HCT116 (cell line): ENCODE measurements around the gene PLXNC1. TPM values are rescaled to one million over a fixed set of nuclear protein-coding genes. Genes with fewer than 3 reads are reported as not detected.

Source experiments
- ATAC-seq: fragments of 200-7000 bp; cut with Tn5 transposase; 2 replicates; pipeline ENCODE4 v1.9.1; 2020; ENCODE audit warnings: mild to moderate bottlenecking, moderate library complexity
- BruUV-seq: library from RNA; stranded (reverse); fragments of 400-500 nt; replicated peaks from 2 replicates; lab custom pipeline; 2021; lab: Mats Ljungman, UMichigan
- CTCF ChIA-PET: fragments of 300-600 bp; sonication (Branson Sonifier 250); formaldehyde crosslinking; loops from one replicate; lab custom pipeline; 2021; ENCODE audit warnings: antibody characterized with exemption; lab: Charles Lee
- POLR2A ChIA-PET: fragments of 300-600, 350-600 bp; sonication (Branson Sonifier 250); formaldehyde crosslinking; loops from one replicate; lab custom pipeline; 2021; ENCODE audit warnings: antibody characterized with exemption; lab: Charles Lee
- RAD21 ChIA-PET, 2 experiments: fragments of 300-600 bp; sonication (Branson Sonifier 250); formaldehyde crosslinking; loops; one replicate each; lab custom pipeline; 2023; ENCODE audit warnings: low total read pairs in 2 of 2; ENCODE audit not compliant: uncharacterized antibody in 2 of 2, unreplicated experiment in 2 of 2, low non-redundant PET in 1 of 2; lab: Charles Lee
- DNase-seq: peaks from one replicate; pipeline ENCODE4 v3.0.0-alpha.2; 2010; ENCODE audit warnings: low read depth, low spot score
- H2AFZ ChIP-seq: fragments of 200-600 bp; shearing (Covaris generic), sonication (generic); 2 replicates; pipeline ENCODE4 v1.6.1; 2017; ENCODE audit warnings: low read depth, mixed run types, mixed read lengths, antibody characterized with exemption, low read length; ENCODE audit not compliant: poor library complexity, severe bottlenecking
- H3K27ac ChIP-seq: 2 replicates; pipeline ENCODE4 v1.5.1; 2012; ENCODE audit warnings: low read depth, low read length
- H3K27me3 ChIP-seq: fragments of 200-600 bp; sonication (generic); 2 replicates; pipeline ENCODE4 v1.6.1; 2016; ENCODE audit warnings: mixed run types, low read length, mixed read lengths; ENCODE audit not compliant: insufficient read depth
- H3K36me3 ChIP-seq, 2 experiments: fragments of 200-500 bp in 1 of 2; fragments of 200-600 bp in 1 of 2; sonication (Bioruptor generic) in 1 of 2; sonication (generic) in 1 of 2; 2 replicates each; pipeline versions ENCODE4 v1.5.1 to v1.6.1; 2014 to 2016; ENCODE audit warnings: low read length in 2 of 2, inconsistent platforms in 1 of 2, mixed read lengths in 1 of 2, mixed run types in 1 of 2; ENCODE audit not compliant: insufficient read depth in 2 of 2, control insufficient read depth in 1 of 2
- H3K4me1 ChIP-seq, 2 experiments: fragments of 200-600 bp in 1 of 2; sonication (generic) in 1 of 2; 2 replicates each; pipeline versions ENCODE4 v1.5.1 to v1.6.1; 2012 to 2017; ENCODE audit warnings: low read length in 2 of 2, inconsistent platforms in 1 of 2, mild to moderate bottlenecking in 1 of 2, mixed read lengths in 1 of 2, mixed run types in 1 of 2, moderate library complexity in 1 of 2; ENCODE audit not compliant: insufficient read depth in 2 of 2, control insufficient read depth in 1 of 2
- H3K4me2 ChIP-seq: fragments of 200-600 bp; sonication (generic); 2 replicates; pipeline ENCODE4 v1.6.1; 2017; ENCODE audit warnings: mixed run types, low read length, mixed read lengths
- H3K4me3 ChIP-seq, 2 experiments: fragments of 200-600 bp in 1 of 2; sonication (generic) in 1 of 2; replicated peaks in 1 of 2; 2 replicates each; pipeline ENCODE4 v1.5.1; 2011 to 2016; ENCODE audit warnings: low read length in 2 of 2, control low read depth in 1 of 2, low read depth in 1 of 2, mild to moderate bottlenecking in 1 of 2, mixed read lengths in 1 of 2, mixed run types in 1 of 2
- H3K79me2 ChIP-seq: fragments of 200-600 bp; sonication (generic); 2 replicates; pipeline ENCODE4 v1.6.1; 2017; ENCODE audit warnings: mild to moderate bottlenecking, mixed run types, low read length, moderate library complexity, mixed read lengths; ENCODE audit not compliant: insufficient read depth
- H3K9ac ChIP-seq: fragments of 200-600 bp; sonication (generic); 2 replicates; pipeline ENCODE4 v1.6.1; 2016; ENCODE audit warnings: low read length, mixed read lengths
- H3K9me2 ChIP-seq: fragments of 200-600 bp; sonication (generic), shearing (Covaris generic); 2 replicates; pipeline ENCODE4 v1.6.1; 2017; ENCODE audit warnings: mixed run types, mild to moderate bottlenecking, moderate library complexity; ENCODE audit not compliant: insufficient read depth
- H3K9me3 ChIP-seq, 2 experiments: fragments of 200-500 bp in 1 of 2; fragments of 200-600 bp in 1 of 2; sonication (Bioruptor generic) in 1 of 2; sonication (generic) in 1 of 2; 2 replicates each; pipeline ENCODE4 v1.6.1; 2014 to 2017; ENCODE audit warnings: low read length in 2 of 2, mixed read lengths in 2 of 2, inconsistent platforms in 1 of 2, low read depth in 1 of 2, mild to moderate bottlenecking in 1 of 2, mixed run types in 1 of 2, moderate library complexity in 1 of 2; ENCODE audit not compliant: control insufficient read depth in 1 of 2, insufficient read depth in 1 of 2
- H4K20me1 ChIP-seq: fragments of 200-600 bp; sonication (generic), shearing (Covaris generic); 2 replicates; pipeline ENCODE4 v1.6.1; 2017; ENCODE audit warnings: mixed run types, mild to moderate bottlenecking, moderate library complexity; ENCODE audit not compliant: insufficient read depth
- CBX3 ChIP-seq: IDR thresholded peaks from 2 replicates; pipeline ENCODE4 v1.6.1; 2012; ENCODE audit warnings: low read depth
- ELF1 ChIP-seq: IDR thresholded peaks from 2 replicates; pipeline ENCODE4 v1.6.1; 2012; ENCODE audit warnings: low read depth, borderline replicate concordance
- EZH2 ChIP-seq: fragments of 200-600 bp; sonication (generic); IDR thresholded peaks from 2 replicates; pipeline ENCODE4 v1.6.1; 2017; ENCODE audit warnings: antibody characterized with exemption, mixed run types
- FOSL1 ChIP-seq: IDR thresholded peaks from 2 replicates; pipeline ENCODE4 v1.6.1; 2012; ENCODE audit warnings: low read depth
- JUND ChIP-seq: IDR thresholded peaks from 2 replicates; pipeline ENCODE4 v1.6.1; 2012
- POLR2A ChIP-seq: IDR thresholded peaks from 2 replicates; pipeline ENCODE4 v1.7.0; 2011; ENCODE audit warnings: borderline replicate concordance; ENCODE audit not compliant: insufficient read depth, insufficient read length; ENCODE audit errors: extremely low read depth
- POLR2AphosphoS5 ChIP-seq: IDR thresholded peaks from 2 replicates; pipeline ENCODE4 v1.6.1; 2011; ENCODE audit warnings: mild to moderate bottlenecking, low read depth, low read length, moderate library complexity
- RAD21 ChIP-seq: IDR thresholded peaks from 2 replicates; pipeline ENCODE4 v1.6.1; 2012; ENCODE audit warnings: low read depth, mild to moderate bottlenecking
- SIN3A ChIP-seq: IDR thresholded peaks from 2 replicates; pipeline ENCODE4 v1.6.1; 2012; ENCODE audit warnings: low read depth
- SP1 ChIP-seq: IDR thresholded peaks from 2 replicates; pipeline ENCODE4 v1.6.1; 2012; ENCODE audit warnings: low read depth
- SRF ChIP-seq: IDR thresholded peaks from 2 replicates; pipeline ENCODE4 v1.6.1; 2012; ENCODE audit warnings: low read depth
- TCF7L2 ChIP-seq: IDR thresholded peaks from 2 replicates; pipeline ENCODE4 v1.7.0; 2011; ENCODE audit warnings: borderline replicate concordance, inconsistent platforms; ENCODE audit not compliant: insufficient read depth, insufficient read length; ENCODE audit errors: extremely low read depth
- YY1 ChIP-seq: IDR thresholded peaks from 2 replicates; pipeline ENCODE4 v1.6.1; 2011; ENCODE audit warnings: low read length, low read depth, moderate library complexity, mild to moderate bottlenecking; ENCODE audit not compliant: insufficient replicate concordance; ENCODE audit errors: extremely low read depth
- ZFX ChIP-seq: fragments of 450-650 bp; IDR thresholded peaks from 2 replicates; pipeline ENCODE4 v1.6.1; 2017
- ZNF274 ChIP-seq: fragments of 200-500 bp; sonication (Bioruptor generic); IDR thresholded peaks from 2 replicates; pipeline ENCODE4 v1.6.1; 2014; ENCODE audit warnings: mild to moderate bottlenecking, low read depth, low read length, inconsistent platforms
- intact Hi-C: fragments of 100-400 bp; cut with micrococcal nuclease; formaldehyde crosslinking; loops from 2 replicates; pipeline ENCODE4 v1.10.0; 2022
- total RNA-seq: library from RNA; stranded (reverse); gene quantifications from one replicate; pipeline ENCODE4 v1.2.1, GENCODE V29; 2021; ENCODE audit not compliant: unreplicated experiment
- TF ChIP-seq, protein P1 (sequence below): IDR thresholded peaks from 2 replicates; pipeline ENCODE4 v1.6.1; 2011; ENCODE audit warnings: mild to moderate bottlenecking, low read length, moderate library complexity; ENCODE audit not compliant: insufficient replicate concordance; ENCODE audit errors: extremely low read depth
- TF ChIP-seq, protein P2 (sequence below): IDR thresholded peaks from 2 replicates; pipeline ENCODE4 v1.6.1; 2012
- TF ChIP-seq, protein P3 (sequence below), 3 experiments: fragments of 200-600 bp in 1 of 3; sonication (generic) in 1 of 3; IDR thresholded peaks in 2 of 3; conservative IDR thresholded peaks in 1 of 3; 2 replicates each; pipeline ENCODE4 v1.5.1; 2012 to 2017; ENCODE audit warnings: low read depth in 2 of 3, low read length in 2 of 3, antibody characterized with exemption in 1 of 3, borderline replicate concordance in 1 of 3, control low read depth in 1 of 3, mild to moderate bottlenecking in 1 of 3, mixed read lengths in 1 of 3, mixed run types in 1 of 3, moderate library complexity in 1 of 3; ENCODE audit not compliant: insufficient read depth in 1 of 3
- TF ChIP-seq, protein P4 (sequence below): IDR thresholded peaks from 2 replicates; pipeline ENCODE4 v1.6.1; 2012; ENCODE audit warnings: low read depth

PLXNC1 gene
- total RNA-seq, 1 experiment from 2014 or later = 0.25 TPM

DNA sequence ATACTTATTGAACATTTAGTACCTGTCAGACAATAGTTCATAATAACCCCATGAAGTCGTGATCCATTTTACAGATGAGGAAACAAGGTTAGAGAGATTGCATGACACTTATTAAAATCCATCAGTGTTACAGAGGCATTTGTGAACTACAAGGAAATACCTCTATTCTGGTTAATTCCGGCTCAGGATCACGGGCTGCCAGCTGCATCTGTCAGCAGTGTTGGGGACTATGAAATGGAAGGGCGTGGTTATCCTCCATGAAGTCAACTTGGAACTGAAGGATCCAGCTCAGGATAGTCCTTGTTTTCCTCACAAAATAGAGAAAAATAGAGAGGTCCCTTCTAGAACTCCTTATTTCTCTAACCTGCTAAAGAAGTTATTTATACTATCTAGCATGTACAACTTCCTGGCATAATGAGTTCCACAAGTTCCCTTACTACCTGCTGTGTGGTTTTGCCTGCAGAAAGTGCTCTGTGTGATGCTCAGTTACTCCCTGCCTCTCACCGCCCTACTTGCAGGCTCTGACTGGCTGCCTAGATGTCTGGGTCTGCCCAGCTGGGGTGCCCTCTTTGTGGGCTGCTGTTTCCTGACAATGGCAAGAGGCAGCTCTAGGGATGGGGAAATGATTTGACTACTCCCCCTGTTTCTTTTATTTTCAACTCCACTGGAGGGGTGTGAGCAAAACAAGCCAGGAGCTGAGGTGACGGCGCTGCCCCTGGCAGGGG is 36.8 kb downstream of the PLXNC1 start:
- no peaks in the 10 kb centered on the region for H3K9me3 ChIP-seq
- ATAC-seq (no peak), DNase-seq (no peak)
- no peaks in the 10 kb centered on the region for H3K36me3 ChIP-seq
- H2AFZ ChIP-seq = no peak overlapping the region
- no peak overlapping the region for H3K4me2 ChIP-seq
- no peaks in the 10 kb centered on the region for H3K4me1 ChIP-seq
- POLR2A ChIA-PET = no interaction called here
- H3K9ac ChIP-seq = no peak overlapping the region
- intact Hi-C loops = no loop called here
- no peak overlapping the region for H3K27ac ChIP-seq
- TF ChIP-seq, protein P1, sequence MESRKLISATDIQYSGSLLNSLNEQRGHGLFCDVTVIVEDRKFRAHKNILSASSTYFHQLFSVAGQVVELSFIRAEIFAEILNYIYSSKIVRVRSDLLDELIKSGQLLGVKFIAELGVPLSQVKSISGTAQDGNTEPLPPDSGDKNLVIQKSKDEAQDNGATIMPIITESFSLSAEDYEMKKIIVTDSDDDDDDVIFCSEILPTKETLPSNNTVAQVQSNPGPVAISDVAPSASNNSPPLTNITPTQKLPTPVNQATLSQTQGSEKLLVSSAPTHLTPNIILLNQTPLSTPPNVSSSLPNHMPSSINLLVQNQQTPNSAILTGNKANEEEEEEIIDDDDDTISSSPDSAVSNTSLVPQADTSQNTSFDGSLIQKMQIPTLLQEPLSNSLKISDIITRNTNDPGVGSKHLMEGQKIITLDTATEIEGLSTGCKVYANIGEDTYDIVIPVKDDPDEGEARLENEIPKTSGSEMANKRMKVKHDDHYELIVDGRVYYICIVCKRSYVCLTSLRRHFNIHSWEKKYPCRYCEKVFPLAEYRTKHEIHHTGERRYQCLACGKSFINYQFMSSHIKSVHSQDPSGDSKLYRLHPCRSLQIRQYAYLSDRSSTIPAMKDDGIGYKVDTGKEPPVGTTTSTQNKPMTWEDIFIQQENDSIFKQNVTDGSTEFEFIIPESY = no peak
- TF ChIP-seq ZNF274 (no peak), ELF1 (no peak), SP1 (no peak), EZH2 (no peak), SRF (no peak), JUND (no peak), ZFX (no peak), CBX3 (no peak), POLR2A (no peak), FOSL1 (no peak), YY1 (no peak), POLR2AphosphoS5 (no peak), SIN3A (no peak), TCF7L2 (no peak), RAD21 (no peak)
- TF ChIP-seq, protein P2, sequence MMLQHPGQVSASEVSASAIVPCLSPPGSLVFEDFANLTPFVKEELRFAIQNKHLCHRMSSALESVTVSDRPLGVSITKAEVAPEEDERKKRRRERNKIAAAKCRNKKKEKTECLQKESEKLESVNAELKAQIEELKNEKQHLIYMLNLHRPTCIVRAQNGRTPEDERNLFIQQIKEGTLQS = no peak
- TF ChIP-seq, protein P3, sequence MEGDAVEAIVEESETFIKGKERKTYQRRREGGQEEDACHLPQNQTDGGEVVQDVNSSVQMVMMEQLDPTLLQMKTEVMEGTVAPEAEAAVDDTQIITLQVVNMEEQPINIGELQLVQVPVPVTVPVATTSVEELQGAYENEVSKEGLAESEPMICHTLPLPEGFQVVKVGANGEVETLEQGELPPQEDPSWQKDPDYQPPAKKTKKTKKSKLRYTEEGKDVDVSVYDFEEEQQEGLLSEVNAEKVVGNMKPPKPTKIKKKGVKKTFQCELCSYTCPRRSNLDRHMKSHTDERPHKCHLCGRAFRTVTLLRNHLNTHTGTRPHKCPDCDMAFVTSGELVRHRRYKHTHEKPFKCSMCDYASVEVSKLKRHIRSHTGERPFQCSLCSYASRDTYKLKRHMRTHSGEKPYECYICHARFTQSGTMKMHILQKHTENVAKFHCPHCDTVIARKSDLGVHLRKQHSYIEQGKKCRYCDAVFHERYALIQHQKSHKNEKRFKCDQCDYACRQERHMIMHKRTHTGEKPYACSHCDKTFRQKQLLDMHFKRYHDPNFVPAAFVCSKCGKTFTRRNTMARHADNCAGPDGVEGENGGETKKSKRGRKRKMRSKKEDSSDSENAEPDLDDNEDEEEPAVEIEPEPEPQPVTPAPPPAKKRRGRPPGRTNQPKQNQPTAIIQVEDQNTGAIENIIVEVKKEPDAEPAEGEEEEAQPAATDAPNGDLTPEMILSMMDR (IDR thresholded peaks at IDR 0.05 in 2 of 3, conservative IDR thresholded peaks at IDR 0.05 in 1 of 3; ENCODE audit: borderline replicate concordance in 1 of 3, insufficient read depth in 1 of 3, low read depth in 2 of 3, low read length in 2 of 3) = no peak
- TF ChIP-seq, protein P4, sequence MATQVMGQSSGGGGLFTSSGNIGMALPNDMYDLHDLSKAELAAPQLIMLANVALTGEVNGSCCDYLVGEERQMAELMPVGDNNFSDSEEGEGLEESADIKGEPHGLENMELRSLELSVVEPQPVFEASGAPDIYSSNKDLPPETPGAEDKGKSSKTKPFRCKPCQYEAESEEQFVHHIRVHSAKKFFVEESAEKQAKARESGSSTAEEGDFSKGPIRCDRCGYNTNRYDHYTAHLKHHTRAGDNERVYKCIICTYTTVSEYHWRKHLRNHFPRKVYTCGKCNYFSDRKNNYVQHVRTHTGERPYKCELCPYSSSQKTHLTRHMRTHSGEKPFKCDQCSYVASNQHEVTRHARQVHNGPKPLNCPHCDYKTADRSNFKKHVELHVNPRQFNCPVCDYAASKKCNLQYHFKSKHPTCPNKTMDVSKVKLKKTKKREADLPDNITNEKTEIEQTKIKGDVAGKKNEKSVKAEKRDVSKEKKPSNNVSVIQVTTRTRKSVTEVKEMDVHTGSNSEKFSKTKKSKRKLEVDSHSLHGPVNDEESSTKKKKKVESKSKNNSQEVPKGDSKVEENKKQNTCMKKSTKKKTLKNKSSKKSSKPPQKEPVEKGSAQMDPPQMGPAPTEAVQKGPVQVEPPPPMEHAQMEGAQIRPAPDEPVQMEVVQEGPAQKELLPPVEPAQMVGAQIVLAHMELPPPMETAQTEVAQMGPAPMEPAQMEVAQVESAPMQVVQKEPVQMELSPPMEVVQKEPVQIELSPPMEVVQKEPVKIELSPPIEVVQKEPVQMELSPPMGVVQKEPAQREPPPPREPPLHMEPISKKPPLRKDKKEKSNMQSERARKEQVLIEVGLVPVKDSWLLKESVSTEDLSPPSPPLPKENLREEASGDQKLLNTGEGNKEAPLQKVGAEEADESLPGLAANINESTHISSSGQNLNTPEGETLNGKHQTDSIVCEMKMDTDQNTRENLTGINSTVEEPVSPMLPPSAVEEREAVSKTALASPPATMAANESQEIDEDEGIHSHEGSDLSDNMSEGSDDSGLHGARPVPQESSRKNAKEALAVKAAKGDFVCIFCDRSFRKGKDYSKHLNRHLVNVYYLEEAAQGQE = no peak
- CTCF ChIA-PET = no interaction called here
- H3K79me2 ChIP-seq = no peaks in the 10 kb centered on the region
- no TSS peak for BruUV-seq
- H3K4me3 ChIP-seq = no peak overlapping the region
- RAD21 ChIA-PET = no interaction called here
- no peaks in the 10 kb centered on the region for H3K27me3 ChIP-seq
- no peaks in the 10 kb centered on the region for H4K20me1 ChIP-seq
- no peaks in the 10 kb centered on the region for H3K9me2 ChIP-seq
